ENCODE results near the gene CDK5R1. TPM values are rescaled to one million over a fixed set of nuclear protein-coding genes. Genes with fewer than 3 reads are reported as not detected.

The CDK5R1 gene
- total RNA-seq, 4 donors from 2014 or later = 1.3 to 41.2 (median 2.4) TPM

GRCh38 chr17:32533296-32533695, 46.5 kb downstream of the CDK5R1 start:
- intact Hi-C loops (cut with DNase I; ENCODE audit: low total_unique reads) = no loop called here
- Histone ChIP-seq H3K36me3 (no peaks in the 10 kb centered on the region), H3K4me1 (peaks cover 0 to 4% (median 0%) of the 10 kb centered on the region in 4 donors), H3K27ac (no peak overlapping the region), H3K4me3 (no peak overlapping the region), H3K27me3 (no peaks in the 10 kb centered on the region), H3K9me3 (no peaks in the 10 kb centered on the region)
- no peak for DNase-seq
- TF ChIP-seq POLR2AphosphoS5 (IDR thresholded peaks at IDR 0.05) = no peak
- WGBS, 2 donors (ENCODE audit: low coverage in 1 of 2) = 76 to 94% methylated on average over 3 of the region's 3 CpGs
- in situ Hi-C loops (cut with MboI; ENCODE audit: low pct_ligation_motif_present in 1 of 4, low pct_unique_long_range_greater_than_20kb in 1 of 4, low sequenced_read_pairs in 3 of 4) = no loop called here

GRCh38 chr17:32536736-32537643, 50.2 kb downstream of the CDK5R1 start:
- intact Hi-C loops (cut with DNase I; ENCODE audit: low total_unique reads) = no loop called here
- 56 to 66% methylated on average over 5 to 8 of the region's 8 CpGs for WGBS, 2 donors (ENCODE audit: low coverage in 1 of 2)

More at GRCh38 chr17:32536736-32537643, 50.2 kb downstream of the CDK5R1 start:
- Histone ChIP-seq H3K4me3 (no peak overlapping the region), H3K36me3 (no peaks in the 10 kb centered on the region), H3K4me1 (peaks cover 0 to 4% (median 0%) of the 10 kb centered on the region in 4 donors), H3K9me3 (no peaks in the 10 kb centered on the region), H3K27ac (no peak overlapping the region), H3K27me3 (no peaks in the 10 kb centered on the region)
- in situ Hi-C loops (cut with MboI; ENCODE audit: low pct_ligation_motif_present in 1 of 4, low pct_unique_long_range_greater_than_20kb in 1 of 4, low sequenced_read_pairs in 3 of 4) = no loop called here
- no peak for TF ChIP-seq EP300 (IDR thresholded peaks at IDR 0.05; ENCODE audit: low read depth)
- no peak for TF ChIP-seq POLR2A (IDR thresholded peaks at IDR 0.05)
- TF ChIP-seq CTCF (IDR thresholded peaks at IDR 0.05) = no peak
- TF ChIP-seq POLR2AphosphoS5 (IDR thresholded peaks at IDR 0.05) = no peak
- DNase-seq = no peak

Small RNAs within 50 kb of the gene (small RNA-seq; reads per million reads assigned to genes)
- gene RF00019 = 0 reads per million in 4 donors

Other genes with a start within 250 kb of the CDK5R1 start
- gene RHBDL3, start 221.2 kb upstream of the CDK5R1 start, total RNA-seq = under 1 TPM in 2 of 4 donors, not detected in 2; 0.27 to 0.64 TPM
- 10 to 100 TPM in 2 of 4 donors, 1 to 10 TPM in 2; 2.2 to 17.6 (median 9.6) TPM for gene C17orf75, start 144.8 kb upstream of the CDK5R1 start, total RNA-seq
- gene ZNF207, start 136.8 kb upstream of the CDK5R1 start, total RNA-seq = 100 to 1,000 TPM in 3 of 4 donors, 10 to 100 TPM in 1; 78.9 to 203 (median 139) TPM
- gene PSMD11, start 42.5 kb upstream of the CDK5R1 start, total RNA-seq = 100 to 1,000 TPM in 1 of 4 donors, 10 to 100 TPM in 3; 20.9 to 238 (median 62.3) TPM

All from transverse colon (tissue), 4 donors.